Hematopoietic multipotent progenitor cell treated with erythropoietin and hydrocortisone succinate and interleukin-3 and kit ligand, for 15 days (in vitro differentiated cells): ENCODE data around the gene WDR64.

Source experiments
- DNase-seq: peaks from one replicate; pipeline ENCODE4 v3.0.0-alpha.2; 2015; ENCODE audit warnings: low spot score

WDR64 gene

DNA sequence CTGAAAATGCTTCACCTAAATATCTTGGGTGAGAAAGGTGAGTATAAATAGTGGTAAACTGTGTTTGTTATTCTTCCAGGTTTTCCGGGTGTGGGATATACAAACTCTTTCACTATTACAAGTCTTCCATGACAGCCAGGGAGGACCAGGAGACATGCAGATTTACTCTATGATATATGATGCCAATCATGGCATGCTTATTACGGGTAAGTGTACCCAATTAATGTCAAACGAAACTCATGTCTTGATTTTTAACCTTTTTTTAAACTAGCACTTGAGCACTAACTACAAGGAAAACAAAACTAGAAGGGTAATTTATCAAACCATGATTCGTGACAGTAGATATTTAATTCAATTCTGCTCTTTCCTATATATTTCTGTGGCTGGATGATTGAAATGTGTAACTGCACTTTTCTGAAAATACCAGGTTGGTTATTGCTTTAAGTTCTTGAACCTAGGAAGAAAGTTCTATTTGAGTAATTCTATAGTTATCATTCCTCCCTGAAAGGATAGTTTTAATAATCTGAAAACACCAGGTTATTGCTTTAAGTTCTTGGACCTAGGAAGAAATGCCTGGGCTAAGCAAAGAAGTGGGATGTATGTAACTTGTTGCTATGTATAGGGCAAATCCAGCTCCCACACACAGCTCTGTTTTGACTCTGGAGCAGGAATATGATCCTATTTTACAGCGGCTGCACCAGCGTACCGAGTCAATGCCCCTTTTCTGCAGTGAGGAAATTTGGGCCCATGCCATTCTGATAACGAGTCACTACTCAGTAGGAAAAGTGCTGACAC lies 86.4 kb downstream of the WDR64 start:
- no peak for DNase-seq

DNA sequence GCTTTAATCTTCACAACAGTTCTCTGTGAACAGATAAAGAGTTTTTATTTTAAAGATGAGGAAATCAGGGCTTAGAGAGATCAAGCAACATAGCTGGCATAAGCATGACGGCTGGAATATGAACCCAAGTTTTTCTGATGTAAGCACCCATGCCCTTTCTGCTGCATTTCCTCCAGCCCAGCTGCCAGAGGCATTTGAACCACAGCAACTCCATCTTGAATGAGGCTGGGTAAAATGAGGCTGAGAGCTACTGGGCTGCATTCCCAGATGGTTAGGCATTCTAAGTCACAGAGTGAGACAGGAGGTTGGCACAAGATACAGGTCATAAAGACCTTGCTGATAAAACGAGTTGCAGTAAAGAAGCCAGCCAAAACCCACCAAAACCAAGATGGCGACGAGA lies 90.0 kb downstream of the WDR64 start:
- no peak for DNase-seq

DNA sequence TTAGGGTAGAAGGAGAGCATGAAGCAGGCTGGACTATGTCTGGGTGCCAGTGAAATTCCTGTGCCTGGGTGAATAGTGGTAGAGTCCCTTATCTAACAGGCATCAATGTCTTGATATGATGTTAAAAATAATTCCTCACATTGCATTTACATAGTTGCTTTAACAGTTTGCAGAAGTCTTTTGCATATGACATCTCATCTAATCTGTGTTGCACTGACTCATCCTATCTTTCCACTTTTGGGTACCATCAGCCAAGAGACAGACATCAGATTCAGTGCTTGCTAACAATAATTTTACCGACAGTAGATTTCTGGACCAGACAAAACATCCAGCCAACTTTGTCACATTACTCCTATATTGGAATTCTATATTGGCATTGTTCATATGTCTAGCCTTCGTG lies 92.5 kb downstream of the WDR64 start:
- no peak for DNase-seq

DNA sequence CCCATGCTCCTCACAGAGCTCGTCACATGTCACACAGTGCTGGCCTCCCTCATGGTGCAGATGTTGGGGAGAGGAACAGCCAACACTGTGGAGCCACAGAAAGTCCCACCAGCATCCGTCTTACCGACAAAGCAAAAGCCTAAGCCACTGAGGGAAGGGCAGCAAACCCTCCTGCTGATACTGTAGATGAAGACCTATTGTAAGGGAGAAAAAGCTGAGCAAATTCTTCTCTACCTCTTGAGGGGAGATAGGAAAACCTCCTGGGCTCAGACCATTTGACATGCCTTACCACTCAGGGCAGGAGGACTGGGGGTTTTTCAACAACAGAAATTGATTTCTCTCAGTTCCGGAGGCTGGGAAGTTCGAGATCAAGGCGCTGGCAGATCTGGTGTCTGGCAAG lies 95.9 kb downstream of the WDR64 start:
- no peak for DNase-seq

DNA sequence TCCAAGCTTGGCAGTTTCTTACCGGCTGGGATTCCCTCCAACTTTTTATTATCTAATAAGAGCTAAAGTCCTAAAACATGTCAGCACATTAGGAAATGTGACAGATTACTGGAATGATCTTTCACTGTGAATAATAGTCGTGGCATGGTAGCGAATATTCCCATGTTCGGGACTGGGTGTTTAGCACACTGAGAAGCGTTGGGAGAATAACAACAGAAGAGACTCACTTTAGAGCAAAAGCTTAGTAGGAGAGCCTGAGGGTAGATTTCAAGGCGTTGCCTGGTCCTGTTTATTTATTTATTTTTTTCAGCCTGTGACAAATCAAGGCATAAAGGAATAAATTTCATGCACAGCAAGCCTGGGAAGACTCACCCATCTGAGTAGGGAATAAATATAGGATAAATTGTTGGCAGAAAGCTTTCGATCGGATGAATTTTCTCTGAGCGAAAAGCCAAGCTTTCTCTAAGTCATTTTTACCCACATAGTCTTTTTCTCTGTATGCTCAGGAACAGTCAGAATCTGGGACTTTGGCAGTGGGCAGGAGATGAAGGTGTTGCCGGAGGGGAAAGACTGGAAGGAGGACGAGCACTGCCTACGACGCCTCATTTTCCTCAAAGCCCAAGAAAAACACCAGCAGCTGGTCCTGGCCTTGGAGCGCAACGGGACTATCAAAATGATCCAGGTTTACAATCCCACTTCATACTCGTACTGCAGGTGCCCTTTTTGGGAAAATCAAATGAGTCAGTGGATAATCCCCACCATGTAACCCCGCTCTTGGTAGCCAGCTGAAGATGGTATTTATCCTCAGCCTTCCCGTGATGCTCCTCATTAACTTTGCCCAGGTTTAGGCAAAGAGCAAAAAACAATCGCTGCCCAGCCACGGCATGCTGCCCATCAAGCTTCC lies 97.2 kb downstream of the WDR64 start:
- DNase-seq = no peak

DNA sequence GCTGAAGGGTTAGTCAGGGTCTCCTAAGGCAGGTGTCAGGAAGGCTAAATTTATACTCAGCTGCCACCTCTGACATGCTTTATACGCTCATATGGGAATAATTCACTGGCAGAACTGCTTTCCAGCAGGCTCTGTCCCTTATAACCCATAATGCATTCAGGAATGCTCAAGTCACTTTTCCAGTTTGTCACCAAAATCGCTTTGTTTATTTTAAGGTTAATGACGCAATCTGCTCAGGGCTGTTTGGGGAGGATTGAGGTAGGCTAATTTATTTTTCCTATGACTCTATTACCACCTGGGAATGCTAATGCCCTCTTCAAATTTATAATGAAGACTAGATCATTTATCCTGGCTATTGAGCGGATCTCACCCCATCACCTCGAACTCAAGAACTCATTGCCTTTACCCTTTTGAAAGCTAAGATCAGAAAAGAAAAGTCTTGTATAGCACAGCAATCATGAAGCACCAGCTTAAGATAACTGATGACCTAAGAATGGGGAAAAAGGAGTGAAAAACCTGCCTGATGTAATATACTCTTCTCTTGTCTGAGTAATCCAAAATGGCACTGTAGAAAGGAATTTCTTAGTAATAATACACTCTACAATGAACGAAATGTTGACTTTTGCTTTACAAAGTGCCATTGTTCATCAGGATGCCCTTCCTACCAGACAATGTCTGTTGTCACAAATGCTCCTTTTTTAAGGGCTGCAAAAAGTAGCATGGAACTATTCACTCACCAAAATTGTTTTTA lies 98.0 kb downstream of the WDR64 start:
- DNase-seq = no peak

DNA sequence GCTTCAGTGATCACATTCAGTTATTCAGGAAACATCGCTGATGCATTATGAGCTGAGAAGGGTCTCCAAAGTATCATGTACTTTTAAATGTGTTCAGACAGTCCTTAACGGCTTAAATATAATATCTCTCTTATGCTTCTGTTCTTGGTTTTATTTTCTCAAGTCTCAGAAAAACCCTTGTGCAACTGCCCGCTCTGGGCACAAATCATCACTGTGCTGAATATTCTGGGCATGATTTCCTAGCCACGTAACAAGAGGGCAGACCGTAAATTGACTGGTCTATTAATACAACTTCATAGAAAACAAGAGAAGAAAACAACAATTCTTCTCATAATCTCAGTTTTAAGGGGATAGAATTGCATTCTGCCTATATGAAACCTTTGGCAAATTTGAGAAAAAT lies 99.4 kb downstream of the WDR64 start:
- no peak for DNase-seq

DNA sequence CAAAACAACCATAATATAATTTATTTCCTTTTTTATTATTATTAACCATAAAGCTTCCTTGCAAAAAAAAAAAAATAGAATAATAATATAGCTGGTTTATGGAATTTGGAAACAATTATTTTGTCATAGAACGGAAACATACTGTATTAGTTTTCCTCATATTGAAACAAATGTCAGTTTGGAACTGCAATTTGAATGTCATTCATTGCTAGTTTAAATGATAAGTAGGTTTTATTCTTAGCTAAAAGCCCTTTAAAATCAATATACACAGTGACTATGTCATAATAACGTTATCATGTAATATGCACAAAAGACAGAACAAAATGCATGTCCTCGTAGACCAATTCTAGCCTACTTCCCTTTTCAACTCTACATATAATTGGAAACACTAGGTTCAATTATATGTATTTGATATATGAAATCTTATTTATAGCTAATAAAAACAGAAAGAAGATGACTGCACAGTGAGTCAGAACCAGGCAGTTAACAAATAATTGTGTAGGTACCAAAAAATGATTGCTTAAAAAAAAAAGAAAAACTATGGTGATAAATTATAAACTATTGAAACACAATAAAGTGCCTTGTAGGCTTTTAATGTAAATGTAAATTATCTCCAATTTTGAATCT lies 110.7 kb downstream of the WDR64 start:
- no peak for DNase-seq

DNA sequence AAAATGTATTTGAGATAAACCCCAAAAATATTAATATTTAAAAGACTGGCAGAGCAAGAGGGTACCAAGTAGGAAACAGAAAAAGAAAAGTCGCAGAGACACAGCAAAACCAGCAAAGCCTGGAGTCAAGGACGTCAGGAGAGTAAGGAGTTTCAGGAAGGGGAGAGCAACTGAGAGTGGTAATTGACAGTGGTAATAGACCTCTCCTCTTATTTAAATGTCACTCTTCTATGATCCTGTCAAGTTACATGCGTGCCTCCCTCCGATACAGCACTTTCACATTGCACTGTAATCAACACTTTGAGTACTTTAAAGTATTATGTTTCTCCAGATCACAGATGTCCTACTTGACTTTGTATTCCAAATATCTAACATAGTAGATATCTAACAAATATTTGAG lies 113.3 kb downstream of the WDR64 start:
- DNase-seq = no peak

DNA sequence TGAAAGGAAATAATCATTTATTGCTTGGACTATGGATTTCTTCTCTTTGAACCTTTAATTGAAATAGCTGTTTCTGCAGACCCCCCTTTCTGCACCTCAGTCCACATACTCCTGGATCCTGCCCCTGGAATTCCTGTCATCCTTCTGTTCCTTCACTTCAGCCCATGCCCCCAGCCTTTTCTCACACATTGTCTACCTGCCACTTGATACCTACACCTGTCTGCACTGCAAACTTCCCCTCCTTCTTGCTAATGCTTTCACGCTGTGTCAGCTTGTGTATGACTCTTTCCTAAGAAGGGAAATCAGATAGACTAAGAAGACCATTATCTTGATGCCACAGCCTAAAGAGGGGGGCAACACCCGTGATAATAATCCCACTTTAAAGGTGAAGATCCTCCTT lies 115.7 kb downstream of the WDR64 start:
- no peak for DNase-seq

DNA sequence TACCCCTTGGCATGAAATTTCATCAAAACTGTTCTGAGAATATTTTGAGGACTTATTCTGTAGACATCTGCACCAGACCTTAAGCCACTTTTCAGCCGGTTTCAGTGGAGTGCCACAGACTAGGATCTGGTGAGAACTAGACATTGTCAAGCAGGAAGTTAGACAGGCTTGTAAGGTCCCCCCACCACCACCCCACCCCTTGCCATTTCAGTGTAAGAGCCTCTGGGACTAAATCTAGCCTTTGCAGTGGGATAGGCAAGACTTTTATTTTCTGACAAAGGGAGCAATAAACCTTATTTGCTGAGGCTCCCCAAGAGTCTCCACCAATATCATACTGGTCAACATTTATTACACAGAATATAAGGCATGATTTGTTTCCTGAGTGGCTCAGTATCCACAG lies 118.0 kb downstream of the WDR64 start:
- DNase-seq = no peak

DNA sequence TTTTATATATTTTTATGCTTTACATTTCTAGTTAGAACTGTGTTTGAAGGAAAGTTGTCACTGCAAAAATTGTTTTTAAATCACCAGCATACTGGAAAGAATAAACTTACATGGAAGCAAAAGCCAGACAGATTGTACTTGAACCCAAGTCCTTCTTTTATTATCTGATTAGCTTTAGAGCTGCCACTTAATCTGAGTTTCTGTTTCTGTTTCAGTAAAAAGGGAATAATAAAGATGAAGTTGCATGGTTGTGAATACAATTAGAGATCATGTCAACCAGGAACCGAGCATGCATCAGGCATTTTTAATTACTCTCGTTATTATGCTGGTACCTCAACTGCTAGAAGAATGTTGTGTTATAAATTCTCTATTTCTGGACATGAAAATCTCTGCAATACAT lies 119.0 kb downstream of the WDR64 start:
- DNase-seq = no peak

DNA sequence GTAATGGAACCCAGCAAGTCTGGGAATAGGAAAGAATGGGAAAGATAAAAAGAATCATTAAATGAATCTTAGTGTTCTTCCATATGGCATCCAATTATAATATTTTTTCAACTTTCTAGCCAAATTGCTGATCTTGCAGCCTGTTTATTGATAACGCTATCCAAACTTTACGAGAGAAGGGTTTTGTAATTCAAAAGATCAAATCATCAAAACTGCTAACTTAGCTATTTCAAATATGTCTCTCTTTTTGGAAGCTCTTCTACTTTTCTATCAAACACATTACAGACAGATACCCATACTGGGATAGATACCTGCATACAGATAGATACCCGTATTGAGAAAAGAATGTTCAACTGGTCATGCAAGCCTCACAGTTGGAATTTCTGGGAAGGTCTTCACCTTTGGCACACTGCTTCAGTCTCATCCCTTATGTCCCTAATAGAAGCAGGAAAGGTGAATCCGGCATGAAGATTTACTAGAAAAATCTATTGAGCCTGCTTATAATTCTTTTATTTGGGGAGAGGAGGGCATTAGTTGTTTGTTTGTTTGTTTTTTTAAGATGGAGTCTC lies 120.9 kb downstream of the WDR64 start:
- no peak for DNase-seq

DNA sequence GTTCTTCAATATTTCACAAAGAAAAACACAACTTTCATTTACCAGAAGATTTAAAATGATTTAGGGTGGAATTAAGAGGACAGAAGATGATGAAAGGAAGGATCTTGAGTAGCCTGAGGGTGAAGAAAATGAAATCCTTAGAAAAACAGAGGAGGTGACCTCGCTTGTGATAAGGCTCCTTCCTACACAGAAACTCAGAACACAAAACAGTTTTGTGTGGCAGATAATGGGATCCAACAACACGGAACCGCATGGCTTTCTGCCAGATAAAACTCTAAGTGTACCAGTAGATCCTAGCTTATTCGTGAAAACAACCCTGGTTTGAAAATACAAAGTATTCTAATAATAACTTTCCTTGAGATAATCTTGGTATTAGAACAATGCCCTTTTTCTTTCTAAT lies 121.9 kb downstream of the WDR64 start:
- no peak for DNase-seq

DNA sequence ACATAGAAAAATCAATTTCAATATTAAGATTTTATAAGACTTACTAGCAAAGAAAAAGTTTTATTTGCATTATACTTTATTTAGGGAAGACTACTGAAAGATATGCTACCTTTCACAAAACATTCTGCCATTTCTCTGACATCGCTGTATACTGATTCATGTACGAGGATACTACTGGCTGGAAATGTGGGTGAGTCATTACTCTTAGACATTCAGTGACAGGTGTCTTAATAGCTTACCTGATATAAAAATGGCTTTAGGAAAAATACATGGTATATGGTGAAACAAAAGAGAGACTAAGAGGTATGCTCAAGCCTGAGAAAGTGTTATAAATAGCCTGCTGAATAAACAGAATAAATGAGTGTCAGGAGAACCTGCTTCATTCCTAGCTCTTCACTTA lies 122.9 kb downstream of the WDR64 start:
- DNase-seq = no peak

DNA sequence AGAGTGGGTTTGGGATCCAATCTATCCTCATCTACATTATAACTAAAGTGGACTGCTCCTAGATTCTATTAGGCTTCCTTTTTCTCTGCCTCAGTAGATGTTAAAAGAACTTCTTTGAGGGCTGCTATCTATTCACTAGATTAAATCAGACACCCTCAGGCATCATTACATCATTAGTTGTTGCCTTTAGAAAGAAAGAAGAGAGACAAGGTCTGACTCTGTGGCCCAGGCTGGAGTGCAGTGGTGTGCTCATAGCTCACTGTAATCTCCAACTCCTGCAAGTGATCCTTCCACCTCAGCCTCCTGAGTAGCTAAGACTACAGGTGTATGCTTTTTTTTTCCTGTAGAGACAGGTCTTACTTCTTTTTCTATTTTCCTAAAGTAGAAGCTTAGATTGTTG lies 124.8 kb downstream of the WDR64 start:
- DNase-seq = no peak

DNA sequence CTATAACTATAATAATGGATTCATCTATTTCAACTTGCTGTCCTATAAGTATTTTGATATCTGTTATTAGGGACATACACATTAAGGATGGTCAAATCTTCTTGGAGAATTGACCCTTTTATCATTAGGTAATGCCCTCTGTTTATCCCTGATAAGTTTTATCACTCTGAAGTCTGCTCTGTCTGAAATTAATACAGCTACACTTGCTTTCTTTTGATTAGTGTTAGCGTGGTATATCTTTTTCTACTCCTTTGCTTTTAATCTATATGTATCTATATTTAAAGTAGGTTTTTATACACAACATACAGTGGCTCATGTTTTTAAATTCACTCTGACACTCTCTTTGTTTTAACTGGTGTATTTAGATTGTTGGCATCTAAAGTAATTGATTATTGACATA lies 126.0 kb downstream of the WDR64 start:
- DNase-seq = no peak

DNA sequence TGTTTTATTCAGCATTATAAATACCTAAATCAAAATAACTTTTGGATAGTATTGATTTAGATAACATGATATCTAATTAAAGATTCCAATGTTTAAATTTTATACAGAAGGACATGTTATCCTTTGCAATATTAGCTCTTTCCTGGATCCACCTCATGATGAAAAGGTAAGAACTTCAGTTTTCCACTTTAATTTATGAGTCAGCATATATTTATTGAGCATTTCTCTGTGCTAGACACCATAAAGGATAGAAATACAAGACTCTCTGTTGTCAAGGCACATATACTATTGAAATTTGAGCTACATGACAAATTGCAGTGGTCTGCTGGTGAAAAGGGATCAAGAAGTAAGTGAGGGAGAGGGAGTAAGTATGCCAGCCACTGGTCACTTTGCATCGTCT lies 127.8 kb downstream of the WDR64 start:
- DNase-seq = no peak

DNA sequence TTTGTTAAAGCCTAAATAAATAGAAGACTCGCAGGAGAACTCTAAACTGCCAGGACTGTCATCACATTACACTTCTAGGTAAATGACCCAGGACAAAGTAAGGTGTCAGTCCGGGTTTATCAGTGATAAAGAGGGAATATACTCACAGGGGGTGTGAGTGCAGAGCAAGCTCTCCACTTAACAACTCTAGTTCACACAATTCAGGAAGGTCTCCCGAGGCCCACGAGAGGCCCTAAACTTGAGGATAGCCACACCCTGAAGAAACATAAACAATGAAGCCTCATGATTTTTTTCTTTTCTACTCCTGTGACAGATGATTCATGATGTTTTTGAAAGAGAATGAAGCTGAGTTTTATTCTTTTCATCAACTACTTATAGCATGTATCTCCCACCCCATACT lies 130.3 kb downstream of the WDR64 start:
- DNase-seq = no peak

DNA sequence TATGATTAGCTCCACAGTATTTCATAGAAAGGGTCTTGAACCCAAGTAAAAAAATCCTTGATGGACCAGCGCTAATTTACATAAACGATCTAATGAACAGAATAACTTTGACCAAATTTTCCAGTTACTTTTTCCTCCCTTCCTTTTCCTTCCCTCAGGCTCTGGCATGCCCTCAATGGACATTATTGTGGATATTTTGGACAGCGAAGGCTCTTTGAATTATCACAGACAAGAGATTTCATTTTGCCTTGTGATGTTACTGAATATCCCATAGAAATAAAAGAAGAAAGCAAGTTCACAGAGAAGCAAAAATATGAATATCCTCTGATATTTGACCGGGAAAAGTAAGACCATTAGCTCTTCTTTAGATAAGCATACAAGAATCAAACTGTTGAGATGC lies 135.6 kb downstream of the WDR64 start:
- DNase-seq = no peak

DNA sequence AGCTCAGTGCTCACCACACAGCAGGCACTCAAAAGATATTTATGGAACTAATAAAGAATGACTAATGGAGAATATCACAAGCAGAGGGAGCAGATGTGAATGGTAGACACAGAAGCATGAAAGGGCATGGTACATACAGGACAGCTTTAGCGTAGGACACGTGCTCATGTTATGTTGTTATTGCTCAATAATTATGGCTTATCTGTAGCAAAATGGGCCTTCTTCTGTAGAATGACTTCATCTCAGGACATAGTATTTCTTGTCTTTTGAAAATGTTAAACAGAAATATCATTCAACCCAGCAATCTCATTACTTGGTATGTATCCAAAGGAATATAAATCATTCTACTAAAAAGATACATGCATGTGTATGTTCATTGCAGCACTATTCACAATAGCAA lies 137.0 kb downstream of the WDR64 start:
- no peak for DNase-seq

DNA sequence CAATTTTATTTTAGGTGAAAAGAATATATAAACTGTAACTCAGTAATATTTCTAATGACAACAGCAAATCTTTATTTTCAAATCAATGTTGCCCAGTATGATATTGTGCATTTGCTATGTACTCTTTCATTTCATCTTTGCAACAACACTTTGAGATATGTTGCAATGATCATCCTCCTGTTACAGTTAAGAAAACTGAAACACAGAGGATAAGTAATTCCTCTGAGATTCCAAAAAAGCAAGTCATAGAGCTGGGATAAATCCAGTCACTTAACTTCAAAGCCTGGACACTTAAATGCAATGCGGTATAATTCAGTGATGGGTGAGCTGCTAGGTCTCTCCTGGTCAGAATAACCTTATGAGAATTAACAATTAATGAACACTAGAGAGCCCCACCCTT lies 147.3 kb downstream of the WDR64 start:
- no peak for DNase-seq
